Right lobe of liver (tissue), 4 donors: Measurements from ENCODE around the gene DGLUCY.

ENCODE experiments used
- CTCF ChIP-seq, 4 donors: fragments of 200-600 bp in 3 of 4; fragments of 450-650 bp in 1 of 4; IDR thresholded peaks; one replicate each; pipeline versions ENCODE4 v1.5.1 to v1.8.0; 2016 to 2022; ENCODE audit warnings: antibody characterized with exemption in 4 of 4, mild to moderate bottlenecking in 2 of 4
- POLR2A ChIP-seq: fragments of 450-650 bp; IDR thresholded peaks from one replicate; pipeline ENCODE4 v1.6.1; 2017; ENCODE audit warnings: antibody characterized with exemption, mild to moderate bottlenecking
- donor health status: DM: no; HTN: no; CAD: no.
- donor health status: DM: no; HTN: no; CAD: no.
- donor health status: DM: no; HTN: yes; CAD: no.

GRCh38 chr14:91223028-91223783, 109.3 kb downstream of the DGLUCY start:
- TF ChIP-seq POLR2A (no peak), CTCF (IDR thresholded peaks at IDR 0.05) (no peak)
